GM21367 (cell line): Measurements from ENCODE around the gene MTRF1.
"Not testable (repeated sequence)": the region's sequence is repeated elsewhere in the genome, so short reads cannot be mapped to it uniquely, and the experiment has no call there.

Experiments
- ATAC-seq: cut with Tn5 transposase; IDR thresholded peaks from one replicate; pipeline ENCODE4 v1.9.1; 2021; ENCODE audit not compliant: unreplicated experiment

MTRF1 gene

GRCh38 chr13:41178040-41178439, 85.3 kb downstream of the MTRF1 start:
- no peak for ATAC-seq

- no peak for ATAC-seq
Measured at GRCh38 chr13:41177616-41178015, 85.8 kb downstream of the MTRF1 start.

- ATAC-seq: not testable (repeated sequence)
Measured at GRCh38 chr13:41175576-41175975, 87.8 kb downstream of the MTRF1 start.
